DND-41 (cell line): Measurements from ENCODE around the gene CWF19L1.

Source experiments
- ATAC-seq: fragments of 200-7000 bp; cut with Tn5 transposase; 3 replicates; pipeline ENCODE4 v1.9.1; 2021; ENCODE audit warnings: low read depth; ENCODE audit not compliant: insufficient read depth
- DNase-seq: peaks from one replicate; pipeline ENCODE4 v3.0.0-alpha.2; 2020
- H2AFZ ChIP-seq: 2 replicates; pipeline ENCODE4 v1.6.0; 2012; ENCODE audit warnings: low read depth, low read length
- H3K27ac ChIP-seq: 2 replicates; pipeline ENCODE4 v1.5.1; 2012; ENCODE audit warnings: low read length, inconsistent platforms
- H3K27me3 ChIP-seq: fragments of 200-600 bp; sonication (generic); 2 replicates; pipeline ENCODE4 v1.6.0; 2012; ENCODE audit warnings: low read length, mild to moderate bottlenecking, inconsistent platforms; ENCODE audit not compliant: insufficient read depth, poor library complexity
- H3K36me3 ChIP-seq: 2 replicates; pipeline ENCODE4 v1.5.1; 2012; ENCODE audit warnings: low read length, inconsistent platforms; ENCODE audit not compliant: insufficient read depth
- H3K4me1 ChIP-seq: 2 replicates; pipeline ENCODE4 v1.5.1; 2012; ENCODE audit warnings: mild to moderate bottlenecking, low read length; ENCODE audit not compliant: insufficient read depth
- H3K4me2 ChIP-seq: 2 replicates; pipeline ENCODE4 v1.6.0; 2012; ENCODE audit warnings: mild to moderate bottlenecking, moderate library complexity, low read length, inconsistent platforms; ENCODE audit not compliant: insufficient read depth
- H3K4me3 ChIP-seq, 2 experiments: fragments of 200-600 bp in 1 of 2; shearing (Covaris generic) in 1 of 2; 2 replicates each; pipeline ENCODE4 v1.5.1; 2012 to 2016; ENCODE audit warnings: inconsistent platforms in 2 of 2, low read length in 2 of 2, mild to moderate bottlenecking in 2 of 2, low read depth in 1 of 2, moderate library complexity in 1 of 2
- H3K79me2 ChIP-seq: 2 replicates; pipeline ENCODE4 v1.6.0; 2012; ENCODE audit warnings: low read length, inconsistent platforms; ENCODE audit not compliant: insufficient read depth
- H3K9ac ChIP-seq: 2 replicates; pipeline ENCODE4 v1.6.0; 2012; ENCODE audit warnings: low read depth, mild to moderate bottlenecking, inconsistent platforms, low read length, moderate library complexity
- H3K9me3 ChIP-seq: 2 replicates; pipeline ENCODE4 v1.5.1; 2012; ENCODE audit warnings: low read length, moderate library complexity, mild to moderate bottlenecking, inconsistent platforms; ENCODE audit not compliant: insufficient read depth, severe bottlenecking
- H4K20me1 ChIP-seq: 2 replicates; pipeline ENCODE4 v1.6.0; 2012; ENCODE audit warnings: low read length; ENCODE audit not compliant: insufficient read depth
- CTCF ChIP-seq: IDR thresholded peaks from 2 replicates; pipeline ENCODE4 v1.5.1; 2012; ENCODE audit warnings: borderline replicate concordance, low read length, moderate library complexity, mild to moderate bottlenecking; ENCODE audit not compliant: poor library complexity, severe bottlenecking; ENCODE audit errors: extremely low read depth
- EZH2 ChIP-seq: IDR thresholded peaks from 3 replicates; pipeline ENCODE4 v1.6.1; 2012; ENCODE audit warnings: borderline replicate concordance, low read depth, mild to moderate bottlenecking, moderate library complexity, low read length, inconsistent platforms; ENCODE audit not compliant: severe bottlenecking

The CWF19L1 gene

GRCh38 chr10:100201549-100201948, 65.9 kb downstream of the CWF19L1 start:
- H3K4me1 ChIP-seq, result no peaks in the 10 kb centered on the region
- no peaks in the 10 kb centered on the region for H3K79me2 ChIP-seq
- peaks cover 86% of the 10 kb centered on the region for H3K36me3 ChIP-seq
- H3K27ac ChIP-seq, result no peak overlapping the region
- H4K20me1 ChIP-seq, result no peaks in the 10 kb centered on the region
- H3K9ac ChIP-seq, result no peak overlapping the region
- no peak overlapping the region for H3K4me3 ChIP-seq
- ATAC-seq (no peak), DNase-seq (no peak)
- H3K4me2 ChIP-seq, result no peak overlapping the region
- no peaks in the 10 kb centered on the region for H3K9me3 ChIP-seq
- H3K27me3 ChIP-seq, result no peaks in the 10 kb centered on the region
- H2AFZ ChIP-seq, result no peak overlapping the region
- TF ChIP-seq CTCF, result no peak

GRCh38 chr10:100194711-100195110, 72.7 kb downstream of the CWF19L1 start:
- H3K4me3 ChIP-seq, result no peak overlapping the region
- DNase-seq (no peak), ATAC-seq (no peak)
- H3K4me2 ChIP-seq, result no peak overlapping the region
- no peak overlapping the region for H2AFZ ChIP-seq
- H3K36me3 ChIP-seq, result peaks cover 87% of the 10 kb centered on the region
- H3K9me3 ChIP-seq, result no peaks in the 10 kb centered on the region
- TF ChIP-seq CTCF, result no peak
- TF ChIP-seq EZH2, result no peak
- H4K20me1 ChIP-seq, result 0 out of 2 replicates have a peak, but pooled peaks cover 2% of the 10 kb centered on the region
- peaks cover 19% of the 10 kb centered on the region; the same call in 1 of the 2 replicates for H3K79me2 ChIP-seq
- no peaks in the 10 kb centered on the region for H3K4me1 ChIP-seq
- no peaks in the 10 kb centered on the region for H3K27me3 ChIP-seq
- H3K27ac ChIP-seq, result no peak overlapping the region
- H3K9ac ChIP-seq, result no peak overlapping the region

- ATAC-seq, result no peak
- H4K20me1 ChIP-seq, result 0 out of 2 replicates have a peak, but pooled peaks cover 2% of the 10 kb centered on the region
- no peak overlapping the region for H3K4me2 ChIP-seq
- H3K36me3 ChIP-seq, result peaks cover 80% of the 10 kb centered on the region
- H3K27ac ChIP-seq, result no peak overlapping the region
- H3K79me2 ChIP-seq, result peaks cover 43% of the 10 kb centered on the region
- no peak for DNase-seq
- H3K4me3 ChIP-seq, result no peak overlapping the region
- H3K9ac ChIP-seq, result no peak overlapping the region
- no peak for TF ChIP-seq EZH2
- no peak for TF ChIP-seq CTCF
- no peak overlapping the region for H2AFZ ChIP-seq
- H3K9me3 ChIP-seq, result no peaks in the 10 kb centered on the region
- H3K27me3 ChIP-seq, result no peaks in the 10 kb centered on the region
- H3K4me1 ChIP-seq, result peaks cover 15% of the 10 kb centered on the region
Measured at GRCh38 chr10:100192350-100192749, 75.1 kb downstream of the CWF19L1 start.
